ENCODE results near the gene ACBD6.

- TF ChIP-seq CTCF (IDR thresholded peaks at IDR 0.05; ENCODE audit: insufficient read depth, low read depth, low read length) (no peak), EZH2 (IDR thresholded peaks at IDR 0.05; ENCODE audit: insufficient read depth, low read length) (no peak)
These were observed 464 bp downstream of the ACBD6 start for GRCh38 chr1:180501865-180502360.

Data from astrocyte (in vitro differentiated cells and primary cell).